ENCODE measurements around the gene FIS1.
"Not testable (repeated sequence)": the region's sequence is repeated elsewhere in the genome, so short reads cannot be mapped to it uniquely, and the experiment has no call there.

Gene FIS1

GRCh38 chr7:101255796-101256195 lies 10.9 kb upstream of the FIS1 start:
- no peak for DNase-seq (ENCODE audit: low read depth)

- DNase-seq (ENCODE audit: low read depth), result not testable (repeated sequence)
These were observed 8.3 kb upstream of the FIS1 start for GRCh38 chr7:101253199-101253598.

- peak; percentile 99 for DNase-seq (ENCODE audit: low read depth)
These were observed 7.2 kb upstream of the FIS1 start for GRCh38 chr7:101251871-101252659.

GRCh38 chr7:101250324-101250723 lies 5.4 kb upstream of the FIS1 start:
- DNase-seq (ENCODE audit: low read depth), result no peak

GRCh38 chr7:101248276-101248675 lies 3.4 kb upstream of the FIS1 start:
- DNase-seq (ENCODE audit: low read depth), result no peak

GRCh38 chr7:101245147-101245668 lies 327 bp upstream of the FIS1 start:
- no peak for DNase-seq (ENCODE audit: low read depth)

- no peak for DNase-seq (ENCODE audit: low read depth)
These were observed 1.1 kb downstream of the FIS1 start for GRCh38 chr7:101243646-101244374.

GRCh38 chr7:101241443-101242349 lies 3.2 kb downstream of the FIS1 start:
- no peak for DNase-seq (ENCODE audit: low read depth)

- DNase-seq (ENCODE audit: low read depth), result no peak
These were observed 3.9 kb downstream of the FIS1 start for GRCh38 chr7:101241015-101241363.

- no peak for DNase-seq (ENCODE audit: low read depth)
These were observed 4.5 kb downstream of the FIS1 start for GRCh38 chr7:101240226-101241014.

GRCh38 chr7:101239951-101240220 lies 5.0 kb downstream of the FIS1 start:
- no peak for DNase-seq (ENCODE audit: low read depth)

GRCh38 chr7:101239191-101239950 lies 5.5 kb downstream of the FIS1 start:
- DNase-seq (ENCODE audit: low read depth), result no peak

- DNase-seq (ENCODE audit: low read depth), result no peak
These were observed 6.4 kb downstream of the FIS1 start for GRCh38 chr7:101238226-101239182.

- no peak for DNase-seq (ENCODE audit: low read depth)
These were observed 7.4 kb downstream of the FIS1 start, which contains the start of gene CLDN15 for GRCh38 chr7:101237206-101238067. Gene CLDN15, minus strand, starts transcription at chr7:101237802. Its CDS starts 221 bp downstream, at chr7:101237581.

- no peak for DNase-seq (ENCODE audit: low read depth)
These were observed 8.5 kb downstream of the FIS1 start for GRCh38 chr7:101236292-101236835.

- no peak for DNase-seq (ENCODE audit: low read depth)
These were observed 9.4 kb downstream of the FIS1 start for GRCh38 chr7:101235522-101235921.

- DNase-seq (ENCODE audit: low read depth), result no peak
These were observed 9.8 kb downstream of the FIS1 start for GRCh38 chr7:101235050-101235449.

- no peak for DNase-seq (ENCODE audit: low read depth)
These were observed 10.2 kb downstream of the FIS1 start for GRCh38 chr7:101234636-101235035.
